ENCODE data around the gene TMEM267. TPM values are rescaled to one million over a fixed set of nuclear protein-coding genes. Genes with fewer than 3 reads are reported as not detected.
"Not testable (repeated sequence)": the region's sequence is repeated elsewhere in the genome, so short reads cannot be mapped to it uniquely, and the experiment has no call there.

TMEM267 gene
- total RNA-seq, 2 experiments from 2014 or later: 13.9 to 17.8 TPM

- H3K9me2 ChIP-seq (ENCODE audit: insufficient read depth, low read length): no peaks in the 10 kb centered on the region
- peaks cover 65% of the 10 kb centered on the region for H3K36me3 ChIP-seq (ENCODE audit: insufficient read depth, low read length)
- DNase-seq (ENCODE audit: low spot score): no peak
- no peak overlapping the region for H3K4me2 ChIP-seq (ENCODE audit: low read length)
- no peak overlapping the region for H3K4me3 ChIP-seq (ENCODE audit: low read depth, low read length, poor library complexity, severe bottlenecking)
- H3K4me1 ChIP-seq (ENCODE audit: insufficient read depth, low read length, poor library complexity, severe bottlenecking): no peaks in the 10 kb centered on the region
- intact Hi-C loops (cut with micrococcal nuclease; ENCODE audit: unreplicated experiment): no loop called here
- CTCF ChIA-PET (ENCODE audit: unreplicated experiment): interaction anchor here (1.0 kb wide), 1 partner anchor 15 kb away, joined by 4 read pairs; no protein-coding TSS in a partner anchor
- H3K27ac ChIP-seq (ENCODE audit: low read depth, low read length, poor library complexity, severe bottlenecking): no peak overlapping the region
- no TSS peak for BruUV-seq (replicated peaks)
- peaks cover 26% of the 10 kb centered on the region for H3K9me3 ChIP-seq (ENCODE audit: low read length)
- H2AFZ ChIP-seq (ENCODE audit: low read length): no peak overlapping the region
- TF ChIP-seq EZH2phosphoT487 (IDR thresholded peaks at IDR 0.05; ENCODE audit: borderline replicate concordance, low read depth, low read length) (no peak), CTCF (conservative IDR thresholded peaks at IDR 0.05; ENCODE audit: low read length) (no peak)
- POLR2A ChIA-PET: interaction anchor here (0.8 to 1.5 kb wide), 2 partner anchors 11 to 15 kb away, joined by 4 to 5 read pairs; no protein-coding TSS in a partner anchor
- H3K79me2 ChIP-seq (ENCODE audit: insufficient read depth, low read depth, low read length): peaks cover 11% of the 10 kb centered on the region
- no peaks in the 10 kb centered on the region for H4K20me1 ChIP-seq (ENCODE audit: insufficient read depth, low read length)
Observed at GRCh38 chr5:43469671-43470391, 13.8 kb downstream of the TMEM267 start.

- Histone ChIP-seq H2AFZ (ENCODE audit: low read length) (no peak overlapping the region), H3K27ac (ENCODE audit: low read depth, low read length, poor library complexity, severe bottlenecking) (no peak overlapping the region), H4K20me1 (ENCODE audit: insufficient read depth, low read length) (no peaks in the 10 kb centered on the region), H3K4me3 (ENCODE audit: low read depth, low read length, poor library complexity, severe bottlenecking) (no peak overlapping the region), H3K9me2 (ENCODE audit: insufficient read depth, low read length) (no peaks in the 10 kb centered on the region), H3K4me1 (ENCODE audit: insufficient read depth, low read length, poor library complexity, severe bottlenecking) (no peaks in the 10 kb centered on the region), H3K4me2 (ENCODE audit: low read length) (no peak overlapping the region), H3K79me2 (ENCODE audit: insufficient read depth, low read depth, low read length) (peaks cover 15% of the 10 kb centered on the region), H3K9me3 (ENCODE audit: low read length) (peaks cover 26% of the 10 kb centered on the region), H3K36me3 (ENCODE audit: insufficient read depth, low read length) (peaks cover 58% of the 10 kb centered on the region)
- CTCF ChIA-PET (ENCODE audit: unreplicated experiment): no interaction called here
- no TSS peak for BruUV-seq (replicated peaks)
- TF ChIP-seq EZH2phosphoT487 (IDR thresholded peaks at IDR 0.05; ENCODE audit: borderline replicate concordance, low read depth, low read length) (no peak), CTCF (conservative IDR thresholded peaks at IDR 0.05; ENCODE audit: low read length) (no peak)
- DNase-seq (ENCODE audit: low spot score): no peak
- intact Hi-C loops (cut with micrococcal nuclease; ENCODE audit: unreplicated experiment): no loop called here
- POLR2A ChIA-PET: interaction anchor here (0.6 to 1.9 kb wide), 2 partner anchors 14 to 292 kb away, joined by 3 to 10 read pairs; no protein-coding TSS in a partner anchor
Observed at GRCh38 chr5:43467100-43467499, 16.6 kb downstream of the TMEM267 start.

GRCh38 chr5:43465455-43465854 lies 18.2 kb downstream of the TMEM267 start:
- H2AFZ ChIP-seq (ENCODE audit: low read length); H3K9me2 ChIP-seq (ENCODE audit: insufficient read depth, low read length); H3K4me2 ChIP-seq (ENCODE audit: low read length); H3K27ac ChIP-seq (ENCODE audit: low read depth, low read length, poor library complexity, severe bottlenecking); DNase-seq (ENCODE audit: low spot score); H3K4me1 ChIP-seq (ENCODE audit: insufficient read depth, low read length, poor library complexity, severe bottlenecking); CTCF ChIA-PET (ENCODE audit: unreplicated experiment); H3K4me3 ChIP-seq (ENCODE audit: low read depth, low read length, poor library complexity, severe bottlenecking); intact Hi-C loops (cut with micrococcal nuclease; ENCODE audit: unreplicated experiment); H3K79me2 ChIP-seq (ENCODE audit: insufficient read depth, low read depth, low read length); BruUV-seq (replicated peaks); H4K20me1 ChIP-seq (ENCODE audit: insufficient read depth, low read length): not testable (repeated sequence)
- POLR2A ChIA-PET: interaction anchor here (0.6 kb wide), 1 partner anchor 678 kb away, joined by 5 read pairs; no protein-coding TSS in a partner anchor
- Histone ChIP-seq H3K9me3 (ENCODE audit: low read length) (peaks cover 14% of the 10 kb centered on the region), H3K36me3 (ENCODE audit: insufficient read depth, low read length) (peaks cover 61% of the 10 kb centered on the region)
